Putamen (tissue), 1 donor: ENCODE data around the gene COA5.
A peak's percentile ranks its signal among the peaks of the same experiment; 100 is the strongest.

Experiments
- DNase-seq: peaks from one replicate; pipeline ENCODE4 v3.0.0-alpha.2; 2016; ENCODE audit warnings: low spot score

COA5 gene, protein sequence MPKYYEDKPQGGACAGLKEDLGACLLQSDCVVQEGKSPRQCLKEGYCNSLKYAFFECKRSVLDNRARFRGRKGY

GRCh38 chr2:98608116-98608961 is at the start of gene COA5, which contains the start of gene UNC50:
TSS of gene COA5 (minus strand) at chr2:98608512. CDS start at chr2:98608405, 107 bp downstream.
TSS of gene UNC50 (plus strand) at chr2:98608589. CDS start at chr2:98609760, 1,171 bp downstream.
- peak; percentile 89 for DNase-seq

DNA sequence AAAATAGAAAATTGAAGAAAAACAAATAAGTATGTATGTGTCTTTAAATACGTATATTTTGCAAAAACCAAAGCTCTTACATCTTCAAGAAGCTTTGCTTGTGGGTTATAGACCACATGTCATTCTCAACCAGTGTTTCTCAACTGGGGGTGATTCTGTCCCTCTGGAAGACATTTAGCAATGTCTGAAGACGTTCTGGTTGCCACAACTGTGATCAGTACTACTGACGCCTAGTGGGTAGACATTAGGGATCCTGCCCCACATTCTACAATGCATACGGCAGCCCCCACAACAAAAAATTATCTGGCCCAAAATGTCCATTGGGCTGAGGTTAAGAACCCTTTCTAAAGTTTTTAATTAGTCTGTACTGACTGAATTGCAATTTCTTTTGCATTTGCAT is 48.5 kb upstream of the COA5 start:
- DNase-seq, result no peak

DNA sequence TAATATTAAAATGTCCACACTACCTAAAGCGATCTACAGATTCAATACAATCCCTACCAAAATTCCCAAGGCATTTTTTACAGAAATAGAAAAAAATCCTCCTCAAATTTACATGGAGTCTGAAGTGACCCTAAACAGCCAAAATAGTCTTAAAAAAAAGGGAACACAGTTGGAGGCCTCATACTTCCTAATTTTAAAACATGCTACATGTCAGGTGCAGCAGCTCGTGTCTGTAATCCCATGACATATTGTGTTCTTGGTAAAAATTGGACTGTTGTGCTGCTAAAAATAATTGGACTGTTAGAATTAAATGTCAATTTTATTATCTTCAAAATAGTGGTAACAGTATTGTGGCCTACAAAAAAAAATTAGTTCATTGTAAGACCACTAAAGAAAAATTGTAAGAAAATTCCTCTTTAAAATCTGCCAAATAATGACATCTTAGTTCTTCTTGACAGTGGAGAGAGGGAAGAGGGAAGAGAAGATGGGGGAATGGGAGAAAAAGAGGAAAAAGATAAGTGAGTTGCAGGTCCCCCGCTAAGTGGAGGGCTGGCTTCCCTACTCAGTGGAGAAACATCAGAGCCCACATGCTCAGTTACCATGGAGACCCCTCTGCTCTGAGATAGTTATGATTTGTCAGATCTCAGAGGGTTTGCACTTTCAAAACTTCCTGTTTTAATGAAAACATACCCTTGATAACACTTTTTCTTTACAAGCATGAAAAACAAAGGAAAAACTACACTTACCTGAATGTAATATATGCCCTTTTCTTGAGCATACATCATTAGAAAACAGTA is 46.6 kb upstream of the COA5 start:
- DNase-seq, result no peak

- no peak for DNase-seq
Observed at GRCh38 chr2:98650998-98651397, 42.7 kb upstream of the COA5 start.

GRCh38 chr2:98649992-98650375 is 41.7 kb upstream of the COA5 start:
- DNase-seq, result no peak

- peak; percentile 86 for DNase-seq
Observed at GRCh38 chr2:98649135-98649991, 41.1 kb upstream of the COA5 start.

DNA sequence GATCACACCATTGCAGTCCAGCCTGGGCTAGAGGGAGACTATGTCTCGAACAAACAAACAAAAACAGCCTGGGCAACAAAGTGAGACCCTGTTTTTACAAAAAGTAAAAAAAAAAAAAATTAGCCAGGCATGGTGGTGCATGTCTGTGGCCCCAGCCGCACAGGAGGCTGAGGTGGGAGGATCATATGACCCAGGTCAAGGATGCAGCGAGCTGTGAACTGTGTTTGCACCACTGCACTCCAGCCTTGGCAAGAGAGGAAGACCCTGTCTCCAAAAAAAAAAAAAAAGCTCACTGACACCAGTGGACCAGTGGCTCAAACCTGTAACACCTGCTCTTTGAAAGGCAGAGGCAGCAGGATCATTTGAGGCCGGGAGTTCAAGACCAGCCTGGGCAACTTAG is 40.1 kb upstream of the COA5 start:
- no peak for DNase-seq

- DNase-seq, result no peak
Observed at GRCh38 chr2:98647636-98648035, 39.3 kb upstream of the COA5 start.

DNA sequence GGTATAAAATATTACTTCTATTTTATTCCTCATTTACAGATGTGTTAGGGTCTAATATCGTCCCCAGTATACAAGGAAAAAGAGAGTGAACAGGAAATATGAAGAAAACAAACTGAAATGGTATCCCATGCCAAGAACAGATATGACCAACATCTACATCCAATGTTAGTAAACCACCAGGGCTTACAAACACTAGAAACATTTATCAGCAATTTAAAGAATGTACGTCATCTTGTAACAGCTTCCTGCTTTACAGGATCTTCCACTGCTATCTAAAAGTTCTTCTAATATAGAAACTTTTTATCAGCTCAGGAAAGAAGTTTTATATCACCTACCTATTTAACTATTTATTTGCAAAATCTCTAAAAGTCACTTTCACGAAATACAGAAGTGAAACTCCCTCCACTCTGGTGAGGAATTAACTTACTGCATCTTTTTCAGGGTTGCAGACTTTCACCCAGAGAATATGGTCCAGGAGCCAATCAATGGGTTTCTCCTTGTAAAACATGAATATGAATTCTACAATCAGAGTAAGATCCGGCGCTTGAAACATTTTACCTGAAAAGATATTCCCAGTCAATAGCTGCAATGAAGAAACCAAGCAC is 35.3 kb upstream of the COA5 start:
- DNase-seq, result no peak

DNA sequence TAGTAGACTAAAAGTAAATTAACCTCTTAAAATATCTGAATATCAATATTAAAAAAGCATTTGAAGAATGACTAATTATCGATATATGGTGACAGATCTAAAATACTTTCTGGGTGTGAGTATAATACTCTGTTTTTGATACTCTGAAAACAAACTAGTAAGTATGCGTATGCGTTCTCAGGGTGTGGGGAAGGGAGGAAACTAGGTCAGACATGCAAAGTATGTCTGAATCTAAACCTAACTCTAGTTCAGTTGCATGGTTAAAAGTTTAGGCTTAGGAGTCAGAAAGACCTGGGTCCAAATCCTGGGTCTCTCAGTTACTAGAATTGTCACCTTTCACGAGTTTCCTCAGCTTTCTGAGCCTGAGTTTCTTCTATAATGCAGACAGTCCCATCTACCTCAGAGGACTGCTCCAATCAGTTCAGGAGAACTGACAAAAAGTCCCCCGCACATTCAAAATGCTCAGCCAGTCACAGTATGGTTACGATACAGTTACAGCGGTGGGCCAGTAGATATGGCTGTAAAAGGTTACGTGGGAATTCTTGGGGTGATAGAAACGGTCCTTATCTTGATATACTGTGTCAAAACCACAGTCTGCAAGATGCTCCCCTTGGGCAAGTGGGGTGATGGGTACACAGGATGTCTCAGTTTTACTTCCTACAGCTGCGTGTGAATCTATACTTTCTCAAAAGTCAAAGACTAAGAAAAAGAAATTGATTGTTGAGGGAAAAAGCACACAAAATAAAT is 29.3 kb upstream of the COA5 start:
- no peak for DNase-seq

GRCh38 chr2:98634406-98635092 is 26.2 kb upstream of the COA5 start:
- DNase-seq, result no peak

DNA sequence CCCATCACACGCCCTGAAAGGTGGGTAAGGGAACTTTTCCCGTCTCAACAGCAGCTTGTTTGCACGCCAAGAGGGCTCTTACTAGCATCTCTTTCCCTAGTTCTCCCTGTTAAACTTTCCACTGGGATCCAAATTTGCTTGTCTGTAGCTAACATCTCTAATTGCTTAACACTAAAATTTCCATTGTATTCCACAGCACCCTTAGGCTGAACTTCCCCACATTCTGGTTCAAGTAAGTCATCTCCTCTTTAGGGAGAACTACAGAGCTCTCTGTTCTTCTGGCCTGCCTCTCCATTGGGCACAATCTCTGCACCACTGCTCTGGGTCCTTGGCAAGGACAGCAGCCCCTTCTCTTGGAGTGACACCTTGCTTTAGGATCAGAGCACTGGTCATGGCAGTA is 24.0 kb upstream of the COA5 start:
- DNase-seq, result no peak

- DNase-seq, result no peak
Observed at GRCh38 chr2:98623657-98624056, 15.3 kb upstream of the COA5 start.

- DNase-seq, result no peak
Observed at GRCh38 chr2:98617149-98617548, 8.8 kb upstream of the COA5 start.

DNA sequence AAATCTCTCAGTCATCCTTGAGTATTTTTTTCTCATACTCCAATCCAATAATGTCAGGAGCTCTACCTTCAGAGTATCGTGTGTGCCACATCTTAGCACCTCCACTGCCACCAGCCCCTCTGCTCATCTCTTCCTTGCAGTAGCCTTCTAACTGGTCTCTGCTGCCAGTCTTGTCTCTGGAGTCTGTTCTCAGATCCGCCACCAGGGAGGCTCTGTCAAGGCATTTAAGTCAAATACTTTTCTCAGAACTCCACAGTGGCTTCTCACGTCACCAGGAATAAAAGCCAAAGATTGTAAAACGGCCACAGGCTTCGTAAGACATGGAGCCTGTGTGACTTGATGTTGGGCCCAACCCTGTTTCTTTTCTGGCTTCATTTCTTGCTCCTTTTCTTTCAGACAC is 7.2 kb upstream of the COA5 start:
- DNase-seq, result no peak

DNA sequence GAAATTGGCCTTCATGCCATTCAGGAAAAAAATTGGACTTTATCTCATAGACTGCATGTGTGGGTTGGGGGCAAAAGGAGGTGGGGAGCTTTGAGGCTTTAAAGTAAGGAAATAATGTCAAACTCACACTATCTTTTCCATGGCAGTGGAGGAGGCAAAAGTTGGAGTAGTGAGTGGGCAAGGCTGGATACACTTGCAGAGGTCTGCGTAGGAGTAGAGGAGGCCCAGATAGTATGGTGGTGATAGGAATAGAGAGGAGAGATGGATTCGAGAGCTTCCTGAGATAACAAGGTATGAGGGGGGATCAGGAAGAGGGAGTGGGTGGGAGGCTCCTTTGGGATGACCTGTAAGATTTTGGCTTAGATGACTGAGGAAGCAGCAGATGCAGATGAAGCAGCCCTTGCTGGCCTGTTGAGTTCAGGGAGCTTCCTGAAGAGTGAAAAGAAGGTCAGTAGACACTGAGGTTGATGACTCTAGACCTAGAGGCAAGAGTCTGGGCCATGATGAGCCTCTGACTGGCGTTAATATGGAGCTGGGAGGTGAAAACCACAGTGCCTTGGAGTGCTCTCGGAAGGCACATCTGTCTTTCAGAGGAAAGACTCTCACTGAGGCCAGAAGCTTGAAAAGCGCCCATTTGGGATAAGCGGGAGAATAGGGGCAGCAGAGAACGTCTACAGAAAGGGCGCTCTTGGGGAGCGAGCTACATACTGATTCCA is 5.9 kb upstream of the COA5 start:
- DNase-seq, result no peak

- DNase-seq, result no peak
Observed at GRCh38 chr2:98608962-98609604, 771 bp upstream of the COA5 start.

DNA sequence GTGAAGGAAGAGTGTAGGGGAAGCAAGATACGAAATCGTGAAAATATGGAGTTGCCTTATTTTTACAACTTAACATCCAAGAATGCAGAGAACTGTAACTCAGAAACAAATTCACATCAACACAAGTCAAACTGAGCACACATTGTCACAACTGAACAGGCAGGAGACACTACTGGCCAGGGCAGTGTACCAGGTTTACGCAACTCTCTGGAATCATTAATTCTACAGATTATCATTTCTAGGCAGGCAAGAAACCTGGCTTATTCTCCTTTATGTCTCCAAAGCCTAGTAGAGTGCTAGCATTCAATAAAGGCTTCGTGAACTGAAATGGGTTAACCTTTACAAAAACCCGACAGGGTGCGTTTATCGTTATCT is 584 bp downstream of the COA5 start:
- DNase-seq, result no peak

- no peak for DNase-seq
Observed at GRCh38 chr2:98607104-98607503, 1.2 kb downstream of the COA5 start.
